ENCODE data around the gene ANKS3. TPM values are rescaled to one million over a fixed set of nuclear protein-coding genes. Genes with fewer than 3 reads are reported as not detected.

ANKS3 gene
- total and polyA plus RNA-seq, 2 donors (not counting 1 experiment from before 2014, with no cell fraction given): 26.5 to 31.9 TPM

- H3K4me2 ChIP-seq (replicated peaks; ENCODE audit: low read depth, low read length, poor library complexity, severe bottlenecking): no peak overlapping the region
- intact Hi-C loops (cut with micrococcal nuclease): no loop called here
- Mint-ChIP-seq H3K4me1 (peaks cover under 1% of the 10 kb centered on the region), H3K9me3 (ENCODE audit: insufficient read depth) (no peaks in the 10 kb centered on the region), H3K27ac (no peak overlapping the region), H3K4me3 (no peak overlapping the region), H3K27me3 (no peaks in the 10 kb centered on the region)
- no peak overlapping the region for H3K4me3 ChIP-seq (ENCODE audit: control extremely low read depth in 1 of 5, extremely low read depth in 1 of 5, insufficient read depth in 1 of 5, low read depth in 2 of 5, low read length in 4 of 5)
- no peaks in the 10 kb centered on the region for H3K79me2 ChIP-seq (ENCODE audit: control insufficient read depth, insufficient read depth, low read length)
- ATAC-seq (ENCODE audit: low read depth) (no peak), DNase-seq (peak; percentile 9)
- no peaks in the 10 kb centered on the region for H3K9me3 ChIP-seq (ENCODE audit: control extremely low read depth in 1 of 3, control insufficient read depth in 2 of 3, insufficient read depth in 1 of 3, low read length in 2 of 3)
- H3K27ac ChIP-seq (ENCODE audit: low read length in 2 of 2): no peak overlapping the region
- CTCF ChIA-PET: no interaction called here
- H3K27me3 ChIP-seq (replicated peaks in 1 of 4; ENCODE audit: control extremely low read depth in 1 of 4, control insufficient read depth in 3 of 4, insufficient read depth in 4 of 4, low read length in 3 of 4): no peaks in the 10 kb centered on the region
- no peak overlapping the region for H3K9ac ChIP-seq (ENCODE audit: low read length)
- H3K36me3 ChIP-seq (replicated peaks in 1 of 2; ENCODE audit: control extremely low read depth in 1 of 2, control insufficient read depth in 1 of 2, extremely low read depth in 1 of 2, insufficient read depth in 2 of 2, low read length in 1 of 2): peaks cover 0 to 58% of the 10 kb centered on the region in 2 experiments
- 98% methylated on average over 6 of the region's 13 CpGs for WGBS (ENCODE audit: insufficient coverage)
- POLR2A ChIA-PET: interaction anchor here (0.5 to 0.6 kb wide), 2 partner anchors 58 to 86 kb away, joined by 3 read pairs; no protein-coding TSS in a partner anchor
- no peak for TF ChIP-seq EZH2 (IDR thresholded peaks at IDR 0.05; ENCODE audit: borderline replicate concordance, insufficient read depth, low read depth, low read length, poor library complexity, severe bottlenecking)
- TF ChIP-seq CTCF (IDR thresholded peaks at IDR 0.05): no peak
- no peak overlapping the region for H2AFZ ChIP-seq (ENCODE audit: insufficient read depth, low read depth, low read length, poor library complexity, severe bottlenecking)
- no peaks in the 10 kb centered on the region for H3K4me1 ChIP-seq (ENCODE audit: control insufficient read depth in 2 of 2, insufficient read depth in 2 of 2, low read length in 2 of 2)
- H4K20me1 ChIP-seq (ENCODE audit: control insufficient read depth, insufficient read depth, low read length, poor library complexity, severe bottlenecking): no peaks in the 10 kb centered on the region
These were observed 33.6 kb downstream of the ANKS3 start for GRCh38 chr16:4700380-4700996.

- Histone ChIP-seq H4K20me1 (ENCODE audit: control insufficient read depth, insufficient read depth, low read length, poor library complexity, severe bottlenecking) (peaks cover 9% of the 10 kb centered on the region), H3K79me2 (ENCODE audit: control insufficient read depth, insufficient read depth, low read length) (peaks cover 7% of the 10 kb centered on the region), H3K27me3 (replicated peaks in 1 of 4; ENCODE audit: control extremely low read depth in 1 of 4, control insufficient read depth in 3 of 4, insufficient read depth in 4 of 4, low read length in 3 of 4) (no peaks in the 10 kb centered on the region), H2AFZ (ENCODE audit: insufficient read depth, low read depth, low read length, poor library complexity, severe bottlenecking) (no peak overlapping the region), H3K4me1 (ENCODE audit: control insufficient read depth in 2 of 2, insufficient read depth in 2 of 2, low read length in 2 of 2) (peaks cover 5 to 6% of the 10 kb centered on the region in 2 donors), H3K9me3 (ENCODE audit: control extremely low read depth in 1 of 3, control insufficient read depth in 2 of 3, insufficient read depth in 1 of 3, low read length in 2 of 3) (no peaks in the 10 kb centered on the region), H3K36me3 (replicated peaks in 1 of 2; ENCODE audit: control extremely low read depth in 1 of 2, control insufficient read depth in 1 of 2, extremely low read depth in 1 of 2, insufficient read depth in 2 of 2, low read length in 1 of 2) (peaks cover 0 to 53% of the 10 kb centered on the region in 2 experiments), H3K4me2 (replicated peaks; ENCODE audit: low read depth, low read length, poor library complexity, severe bottlenecking) (no peak overlapping the region), H3K27ac (ENCODE audit: low read length in 2 of 2) (no peak overlapping the region), H3K4me3 (ENCODE audit: control extremely low read depth in 1 of 5, extremely low read depth in 1 of 5, insufficient read depth in 1 of 5, low read depth in 2 of 5, low read length in 4 of 5) (no peak overlapping the region), H3K9ac (ENCODE audit: low read length) (no peak overlapping the region)
- Mint-ChIP-seq H3K27ac (no peak overlapping the region), H3K4me1 (peaks cover 11% of the 10 kb centered on the region), H3K4me3 (no peak overlapping the region), H3K27me3 (no peaks in the 10 kb centered on the region), H3K9me3 (ENCODE audit: insufficient read depth) (no peaks in the 10 kb centered on the region)
- intact Hi-C loops (cut with micrococcal nuclease): no loop called here
- 96% methylated on average over 19 of the region's 19 CpGs for WGBS (ENCODE audit: insufficient coverage)
- DNase-seq: no peak
- TF ChIP-seq CTCF (IDR thresholded peaks at IDR 0.05): no peak
- TF ChIP-seq EZH2 (IDR thresholded peaks at IDR 0.05; ENCODE audit: borderline replicate concordance, insufficient read depth, low read depth, low read length, poor library complexity, severe bottlenecking): no peak
- no peak for ATAC-seq (ENCODE audit: low read depth)
- ChIA-PET POLR2A (interaction anchor here (0.6 kb wide), 1 partner anchor 818 kb away, joined by 3 read pairs; the partner anchor contains the start of gene CREBBP), CTCF (no interaction called here)
These were observed 35.0 kb downstream of the ANKS3 start for GRCh38 chr16:4699046-4699556.
